Measurements from ENCODE around the gene CDC14B.

GRCh38 chr9:96476591-96476990 is 143.1 kb downstream of the CDC14B start:
- TF ChIP-seq REST (IDR thresholded peaks at IDR 0.05; ENCODE audit: low read depth), result no peak
- TF ChIP-seq CREB1 (IDR thresholded peaks at IDR 0.05; ENCODE audit: low read depth), result no peak
- TF ChIP-seq EGR1 (IDR thresholded peaks at IDR 0.05), result no peak
